Heart right ventricle (tissue), 16 donors: Measurements from ENCODE around the gene PLIN4. TPM values are rescaled to one million over a fixed set of nuclear protein-coding genes. Genes with fewer than 3 reads are reported as not detected.
"Not testable (repeated sequence)": the region's sequence is repeated elsewhere in the genome, so short reads cannot be mapped to it uniquely, and the experiment has no call there.

Experiments used
- ATAC-seq, 8 donors: fragments of 200-7000 bp; cut with Tn5 transposase; one replicate each; pipeline ENCODE4 v1.9.1; 2020; ENCODE audit warnings: mild to moderate bottlenecking in 8 of 8, moderate library complexity in 8 of 8, moderate number of reproducible peaks in 1 of 8
- DNase-seq, 2 donors: peaks; one replicate each; pipeline ENCODE4 v3.0.0-alpha.2; 2020
- H3K27ac ChIP-seq, 10 donors: fragments of 200-600 bp; sonication (generic) in 2 of 10; one replicate each; pipeline versions ENCODE4 v1.5.0 to v1.8.0; 2020 to 2022; ENCODE audit warnings: mild to moderate bottlenecking in 3 of 10
- H3K27me3 ChIP-seq, 7 donors: fragments of 200-600 bp; one replicate each; pipeline ENCODE4 v1.8.0; 2021 to 2022; ENCODE audit warnings: mild to moderate bottlenecking in 2 of 7
- H3K36me3 ChIP-seq, 9 donors: fragments of 200-600 bp; sonication (generic) in 1 of 9; one replicate each; pipeline versions ENCODE4 v1.5.0 to v1.8.0; 2020 to 2022; ENCODE audit warnings: mild to moderate bottlenecking in 2 of 9
- H3K4me1 ChIP-seq, 9 donors: fragments of 200-600 bp; sonication (generic) in 1 of 9; one replicate each; pipeline versions ENCODE4 v1.5.0 to v1.8.0; 2020 to 2022; ENCODE audit warnings: mild to moderate bottlenecking in 4 of 9
- H3K4me3 ChIP-seq, 10 donors: fragments of 200-600 bp; sonication (generic) in 2 of 10; one replicate each; pipeline versions ENCODE4 v1.5.0 to v1.8.0; 2020 to 2022; ENCODE audit warnings: mild to moderate bottlenecking in 7 of 10, moderate library complexity in 2 of 10
- H3K9me3 ChIP-seq, 11 donors: fragments of 200-600 bp in 10 of 11; sonication (generic) in 2 of 11; one replicate each; pipeline versions ENCODE4 v1.5.0 to v1.8.0; 2013 to 2022; ENCODE audit warnings: mild to moderate bottlenecking in 2 of 11, control low read depth in 1 of 11, moderate library complexity in 1 of 11
- CTCF ChIP-seq, 9 donors: fragments of 200-600 bp; sonication (generic) in 2 of 9; IDR thresholded peaks; one replicate each; pipeline versions ENCODE4 v1.5.0 to v1.8.0; 2021 to 2022; ENCODE audit warnings: antibody characterized with exemption in 9 of 9, mild to moderate bottlenecking in 5 of 9, moderate library complexity in 1 of 9
- WGBS, 2 donors: extraction: QIAGEN DNeasy Blood & Tissue Kit; methylation state at CpG; one replicate each; pipeline ENCODE4 v1.1.7; 2013; ENCODE audit warnings: inconsistent platforms in 1 of 2; 5-methylcytosine and 5-hydroxymethylcytosine counted together
- intact Hi-C, 10 donors: fragments of 100-400 bp; cut with DNase I; formaldehyde crosslinking; loops; one replicate each; pipeline versions ENCODE4 v1.11.1 to v1.14.2; 2022
- polyA plus RNA-seq, 2 donors: library from polyadenylated mRNA; stranded (reverse); fragments of 200-250 nt; gene quantifications; one replicate each; pipeline ENCODE4 v1.2.3, GENCODE V29; 2013
- total RNA-seq, 10 donors: library from RNA; stranded (reverse); fragmentation: NEBNext Ultra II Directional in 3 of 10; extraction: Animal tissue kit (Norgen Biotek cat#: 25700) in 3 of 10; gene quantifications; one replicate each; pipeline versions ENCODE4 v1.2.1 to v1.2.4, GENCODE V29; 2021 to 2023
- donor health status: Arrhythmogenic right ventricular cardiomyopathy.
- donor health status: ischemic (EF 13 %, LVEDD 7.1; RV severe dilation, severe dysfunction).
- donor health status: healthy with polysubstance abuse.
- donor health status: DM: no; HTN: yes; CAD: no.
- donor health status: DM: no; HTN: no; CAD: no.
- donor health status: ischemic (EF 25% LVEDD 6.9; RV normal size, moderate dysfunction).
- donor health status: ischemic (EF 25% LVEDD 5.7; RV mildly dilated, moderate dysfunction).
- donor health status: healthy.
- donor health status: DM: yes; HTN: yes; CAD: no.
- donor health status: Ischemic cardiomyopathy.
- donor health status: ischemic (EF 35%, LVEDD 5.7; RV mildly dilated, moderate dysfunction).
- donor health status: nonischemic (EF 11% LVEDD 7.7; RV severe dilation, severe dysfunction).
- donor health status: DM: yes; HTN: yes; CAD: no.
- donor health status: PGD.
- donor health status: ischemic (EF 29% LVEDD 5.4; RV normal size, mild dysfunction).
- donor health status: nonischemic (EF 23%, LVEDD 6.1; RV moderate dilation, normal function).

PLIN4 gene
- total and polyA plus RNA-seq, 12 donors: 42.0 to 416 (median 198) TPM

DNA sequence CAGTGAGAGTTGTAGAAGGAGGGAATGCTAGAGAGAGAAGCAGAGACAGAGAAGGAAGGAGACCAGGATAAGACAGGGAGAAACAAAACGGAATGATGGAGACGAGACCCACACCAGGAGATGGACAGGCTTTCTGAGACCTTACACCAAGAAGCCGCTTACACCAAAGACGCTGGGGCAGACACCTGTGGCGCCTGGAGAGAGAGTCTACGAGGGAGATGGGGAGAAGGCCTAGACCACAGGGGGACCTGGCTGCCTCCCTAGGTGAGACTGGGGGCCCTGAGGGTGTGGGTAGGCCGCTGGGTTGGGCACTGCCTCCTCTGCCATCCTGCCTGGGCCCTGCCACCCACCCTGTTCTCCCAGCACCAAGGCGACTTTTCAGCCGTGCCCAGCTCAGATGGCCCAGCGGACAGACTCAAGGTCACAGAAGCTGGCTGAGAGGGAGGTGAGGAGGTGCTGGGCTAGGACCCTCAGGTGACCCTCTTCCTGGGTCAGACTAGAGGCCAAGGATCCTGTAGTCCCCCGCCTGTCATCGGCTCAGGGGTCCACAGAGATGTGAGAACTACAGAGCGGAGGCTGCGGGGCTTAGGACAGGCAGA, 11.7 kb upstream of the PLIN4 start:
- no peak for ATAC-seq
- Histone ChIP-seq H3K4me3 (no peak overlapping the region), H3K4me1 (peaks cover 0 to 16% (median 1%) of the 10 kb centered on the region in 9 donors), H3K36me3 (no peaks in the 10 kb centered on the region), H3K27me3 (peaks cover 0 to 6% (median 0%) of the 10 kb centered on the region in 7 donors), H3K9me3 (no peaks in the 10 kb centered on the region), H3K27ac (no peak overlapping the region)
- intact Hi-C loops: loop anchor here in 3 of 10 donors (10.0 kb wide), 2 partner anchors 255 to 265 kb away; partner anchors contain the start of gene SHD (in 1 of the 3)
- DNase-seq: no peak
- no peak for TF ChIP-seq CTCF (IDR thresholded peaks at IDR 0.05)
- WGBS, 2 donors: 79% methylated on average over 14 of the region's 14 CpGs

DNA sequence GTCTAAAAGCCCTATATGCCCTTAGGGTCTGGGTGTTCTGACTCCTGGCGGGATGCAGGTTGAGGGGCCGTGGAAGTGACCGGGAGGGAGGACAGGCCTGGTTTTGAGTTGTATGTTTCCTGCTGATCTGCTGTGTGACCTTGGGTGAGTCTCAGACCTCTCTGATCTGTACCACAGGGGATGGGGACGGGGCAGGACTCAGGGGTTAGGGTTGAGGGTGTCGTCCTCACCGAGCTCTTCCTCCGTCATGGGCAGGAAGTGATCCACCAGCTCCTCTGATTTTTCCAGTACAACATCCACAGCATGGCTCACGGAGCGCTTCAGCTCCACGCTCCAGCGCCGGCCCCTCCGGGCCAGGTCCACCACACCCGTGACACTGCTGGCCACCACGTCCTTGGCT, 10.6 kb upstream of the PLIN4 start:
- intact Hi-C loops: loop anchor here in 3 of 10 donors (10.0 kb wide), 2 partner anchors 254 to 264 kb away; partner anchors contain the start of gene SHD (in 1 of the 3)
- Histone ChIP-seq H3K4me1 (peaks cover 0 to 5% (median 0%) of the 10 kb centered on the region in 9 donors), H3K9me3 (no peaks in the 10 kb centered on the region), H3K36me3 (no peaks in the 10 kb centered on the region), H3K4me3 (no peak overlapping the region), H3K27ac (no peak overlapping the region), H3K27me3 (no peaks in the 10 kb centered on the region)
- no peak for TF ChIP-seq CTCF (IDR thresholded peaks at IDR 0.05)
- ATAC-seq (no peak), DNase-seq (no peak)
- WGBS, 2 donors: 65 to 71% methylated on average over 15 of the region's 15 CpGs

DNA sequence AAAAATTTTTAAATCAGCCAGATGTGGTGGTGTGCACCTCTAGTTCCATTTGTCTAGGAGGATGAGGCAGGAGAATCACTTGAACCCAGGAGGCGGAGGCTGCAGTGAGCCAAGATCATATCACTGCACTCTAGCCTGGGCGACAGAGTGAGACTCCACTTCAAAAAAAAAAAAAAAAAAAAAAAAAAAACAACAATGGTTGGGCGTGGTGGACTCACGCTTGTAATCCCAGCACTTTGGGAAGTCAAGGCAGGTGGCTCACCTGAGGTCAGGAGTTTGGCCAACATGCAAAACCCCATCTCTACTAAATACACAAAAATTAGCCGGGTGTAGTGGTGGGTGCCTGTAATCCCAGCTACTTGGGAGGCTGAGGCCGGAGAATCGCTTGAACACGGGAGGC, 9.1 kb upstream of the PLIN4 start:
- intact Hi-C loops: loop anchor here in 3 of 10 donors (10.0 kb wide), 2 partner anchors 253 to 263 kb away; partner anchors contain the start of gene SHD (in 1 of the 3)
- H3K36me3 ChIP-seq, DNase-seq, ATAC-seq, H3K4me1 ChIP-seq, H3K4me3 ChIP-seq, H3K9me3 ChIP-seq, H3K27ac ChIP-seq, H3K27me3 ChIP-seq: not testable (repeated sequence)
- WGBS, 2 donors: 88% methylated on average over 8 of the region's 8 CpGs

DNA sequence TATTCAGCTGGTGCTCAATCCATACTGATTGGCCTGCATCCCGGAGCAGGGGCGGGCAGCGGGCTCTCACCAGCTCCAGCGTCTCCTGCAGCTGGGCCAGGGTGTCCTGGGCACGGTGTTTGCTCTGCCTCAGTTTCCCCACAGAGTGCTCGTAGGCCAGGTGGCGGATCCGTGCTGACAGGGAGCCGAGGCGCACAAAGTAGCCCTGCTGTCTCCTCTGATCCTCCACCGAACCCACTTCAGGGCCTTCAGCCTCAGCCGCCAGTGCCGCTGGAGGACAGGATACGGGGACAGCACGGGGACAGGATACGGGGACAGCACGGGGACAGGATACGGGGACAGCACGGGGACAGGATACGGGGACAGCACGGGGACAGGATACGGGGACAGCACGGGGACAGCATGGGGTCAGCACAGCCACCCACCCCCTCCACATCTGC, 7.3 kb upstream of the PLIN4 start:
- peak overlapping the region in 2 of 10 donors; percentile 3 to 21 for H3K4me3 ChIP-seq
- no peak for TF ChIP-seq CTCF (IDR thresholded peaks at IDR 0.05)
- peaks cover 0 to 10% (median 0%) of the 10 kb centered on the region in 9 donors for H3K4me1 ChIP-seq
- intact Hi-C loops: loop anchor here in 3 of 10 donors (10.0 kb wide), 2 partner anchors 251 to 261 kb away; partner anchors contain the start of gene SHD (in 1 of the 3)
- H3K36me3 ChIP-seq: no peaks in the 10 kb centered on the region
- 57 to 66% methylated on average over 23 of the region's 23 CpGs for WGBS, 2 donors
- DNase-seq (no peak), ATAC-seq (peak in 1 of 8 donors; percentile 11)
- H3K27me3 ChIP-seq: no peaks in the 10 kb centered on the region
- H3K9me3 ChIP-seq: no peaks in the 10 kb centered on the region
- H3K27ac ChIP-seq: no peak overlapping the region
